ENCODE data around the gene SAMD5. TPM values are rescaled to one million over a fixed set of nuclear protein-coding genes. Genes with fewer than 3 reads are reported as not detected.

Gene SAMD5
- polyA plus RNA-seq, 3 donors = 11.2 to 17.7 (median 16.7) TPM

DNA sequence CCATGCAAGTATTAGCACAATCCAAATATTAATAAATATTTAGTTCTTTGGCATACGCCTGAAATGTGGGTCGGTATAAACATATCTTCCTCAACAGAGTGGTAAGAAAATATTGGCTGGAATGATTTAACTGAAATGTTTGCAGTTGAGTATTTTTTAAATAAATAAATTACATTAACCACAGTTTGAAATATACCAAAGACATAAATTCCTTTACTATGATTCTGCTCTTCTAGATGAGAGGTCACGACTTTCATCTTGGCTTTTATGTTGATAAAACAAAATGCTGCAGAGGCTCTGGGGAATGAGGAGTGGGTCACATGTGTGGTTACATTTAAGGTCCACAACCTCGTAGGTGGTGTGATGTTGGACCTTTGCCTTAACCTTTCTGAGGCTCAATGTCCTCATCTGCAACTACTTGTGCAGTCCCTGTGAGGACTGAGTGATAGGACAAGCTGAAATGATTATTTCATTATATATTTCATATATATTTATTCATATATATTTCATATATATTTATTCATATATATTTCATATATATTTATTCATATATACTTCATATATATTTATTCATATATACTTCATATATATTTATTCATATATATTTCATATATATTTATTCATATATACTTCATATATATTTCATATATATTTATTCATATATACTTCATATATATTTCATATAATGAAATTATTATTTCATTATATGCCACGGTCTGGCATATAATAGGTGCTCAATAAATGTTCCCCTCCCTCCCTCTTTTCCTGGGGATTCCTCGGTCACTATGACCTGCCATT is 107.4 kb downstream of the SAMD5 start:
- no peak for DNase-seq

DNA sequence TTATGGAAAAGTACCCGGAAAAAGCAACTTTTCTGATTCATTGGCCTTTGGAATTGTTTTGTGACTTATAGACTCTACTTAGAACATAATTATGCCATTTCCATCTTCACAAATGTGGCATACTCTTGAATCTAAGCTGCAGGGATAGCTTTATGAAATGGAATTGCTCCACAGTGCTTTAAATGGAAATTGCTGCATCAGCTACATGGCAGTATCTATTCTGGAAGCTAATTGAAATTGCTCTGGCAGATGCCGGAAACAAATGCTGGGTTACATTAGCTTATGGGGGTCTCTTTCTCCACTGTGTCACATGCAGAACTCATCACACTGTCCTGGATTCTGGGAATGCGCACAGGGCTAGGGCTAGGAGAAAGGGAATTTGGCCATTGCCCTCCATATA is 108.9 kb downstream of the SAMD5 start:
- DNase-seq = no peak

DNA sequence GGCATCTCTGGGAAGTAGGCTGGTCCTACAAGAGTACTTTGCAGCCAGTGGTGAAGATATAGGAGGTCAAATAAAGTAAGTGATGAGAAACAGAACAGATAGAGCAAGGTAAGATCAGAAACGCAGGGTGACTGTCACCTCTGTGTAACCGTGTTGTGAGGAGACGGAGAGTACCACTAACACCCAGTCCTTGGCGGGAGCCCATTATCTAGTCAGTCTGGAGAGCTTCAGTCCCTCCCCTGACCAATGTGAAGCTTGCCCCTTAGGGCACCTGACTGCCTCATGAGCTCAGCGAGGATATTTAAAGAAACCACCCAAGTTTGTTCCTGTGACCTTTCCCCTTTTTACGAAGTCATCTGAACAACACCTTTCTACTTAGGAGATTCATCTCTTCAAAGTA is 110.0 kb downstream of the SAMD5 start:
- DNase-seq = no peak

DNA sequence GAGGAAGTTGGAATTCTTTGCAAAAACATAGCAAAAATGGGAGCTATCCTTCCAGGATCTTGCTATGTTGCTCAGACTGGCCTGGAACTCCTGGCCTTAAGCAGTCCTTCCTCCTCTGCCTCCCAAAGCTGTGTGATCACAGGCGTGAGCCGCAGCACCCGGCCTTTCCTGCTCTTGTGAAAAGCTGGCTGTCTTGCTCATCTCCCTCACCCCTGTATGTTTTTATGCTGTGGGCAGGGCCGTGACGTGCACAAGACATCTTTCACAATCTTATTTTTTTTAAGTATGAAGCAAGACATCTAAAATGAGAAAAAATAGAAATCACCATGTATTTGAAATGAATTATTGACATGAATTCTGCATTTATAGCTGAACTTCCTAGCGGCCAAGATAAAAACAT is 110.4 kb downstream of the SAMD5 start:
- no peak for DNase-seq
